Neural cell (in vitro differentiated cells): ENCODE data around the gene C1orf146.

Experiments
- EP300 ChIP-seq: fragments of 450-650 bp; conservative IDR thresholded peaks from 2 replicates; pipeline ENCODE4 v1.6.1; 2014; ENCODE audit warnings: antibody characterized with exemption, mild to moderate bottlenecking, moderate library complexity; ENCODE audit not compliant: poor library complexity, severe bottlenecking
- EZH2 ChIP-seq: fragments of 200-600, 300-800 bp; shearing (Covaris generic), sonication (generic); IDR thresholded peaks from 2 replicates; pipeline ENCODE4 v1.6.1; 2014; ENCODE audit warnings: antibody characterized with exemption, low read length, borderline replicate concordance, mild to moderate bottlenecking; ENCODE audit not compliant: insufficient read depth, poor library complexity, severe bottlenecking
- POLR2AphosphoS5 ChIP-seq: IDR thresholded peaks from 2 replicates; pipeline ENCODE4 v1.6.1; 2012
- SMC3 ChIP-seq: fragments of 450-650 bp; conservative IDR thresholded peaks from 2 replicates; pipeline ENCODE4 v1.6.1; 2014; ENCODE audit warnings: antibody characterized with exemption, mild to moderate bottlenecking, moderate library complexity; ENCODE audit not compliant: poor library complexity
- TAF1 ChIP-seq: IDR thresholded peaks from 2 replicates; pipeline ENCODE4 v1.6.1; 2012; ENCODE audit warnings: low read depth
- TF ChIP-seq, protein P1 (sequence below): fragments of 450-650 bp; IDR thresholded peaks from 2 replicates; pipeline ENCODE4 v1.5.1; 2014; ENCODE audit warnings: antibody characterized with exemption, mild to moderate bottlenecking, moderate library complexity; ENCODE audit not compliant: poor library complexity, severe bottlenecking
- TF ChIP-seq, protein P2 (sequence below): IDR thresholded peaks from 2 replicates; pipeline ENCODE4 v1.6.1; 2012; ENCODE audit warnings: borderline replicate concordance

- TF ChIP-seq EP300 (no peak), EZH2 (no peak), POLR2AphosphoS5 (no peak), SMC3 (no peak), TAF1 (no peak)
- TF ChIP-seq, protein P1, sequence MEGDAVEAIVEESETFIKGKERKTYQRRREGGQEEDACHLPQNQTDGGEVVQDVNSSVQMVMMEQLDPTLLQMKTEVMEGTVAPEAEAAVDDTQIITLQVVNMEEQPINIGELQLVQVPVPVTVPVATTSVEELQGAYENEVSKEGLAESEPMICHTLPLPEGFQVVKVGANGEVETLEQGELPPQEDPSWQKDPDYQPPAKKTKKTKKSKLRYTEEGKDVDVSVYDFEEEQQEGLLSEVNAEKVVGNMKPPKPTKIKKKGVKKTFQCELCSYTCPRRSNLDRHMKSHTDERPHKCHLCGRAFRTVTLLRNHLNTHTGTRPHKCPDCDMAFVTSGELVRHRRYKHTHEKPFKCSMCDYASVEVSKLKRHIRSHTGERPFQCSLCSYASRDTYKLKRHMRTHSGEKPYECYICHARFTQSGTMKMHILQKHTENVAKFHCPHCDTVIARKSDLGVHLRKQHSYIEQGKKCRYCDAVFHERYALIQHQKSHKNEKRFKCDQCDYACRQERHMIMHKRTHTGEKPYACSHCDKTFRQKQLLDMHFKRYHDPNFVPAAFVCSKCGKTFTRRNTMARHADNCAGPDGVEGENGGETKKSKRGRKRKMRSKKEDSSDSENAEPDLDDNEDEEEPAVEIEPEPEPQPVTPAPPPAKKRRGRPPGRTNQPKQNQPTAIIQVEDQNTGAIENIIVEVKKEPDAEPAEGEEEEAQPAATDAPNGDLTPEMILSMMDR: no peak
- TF ChIP-seq, protein P2, sequence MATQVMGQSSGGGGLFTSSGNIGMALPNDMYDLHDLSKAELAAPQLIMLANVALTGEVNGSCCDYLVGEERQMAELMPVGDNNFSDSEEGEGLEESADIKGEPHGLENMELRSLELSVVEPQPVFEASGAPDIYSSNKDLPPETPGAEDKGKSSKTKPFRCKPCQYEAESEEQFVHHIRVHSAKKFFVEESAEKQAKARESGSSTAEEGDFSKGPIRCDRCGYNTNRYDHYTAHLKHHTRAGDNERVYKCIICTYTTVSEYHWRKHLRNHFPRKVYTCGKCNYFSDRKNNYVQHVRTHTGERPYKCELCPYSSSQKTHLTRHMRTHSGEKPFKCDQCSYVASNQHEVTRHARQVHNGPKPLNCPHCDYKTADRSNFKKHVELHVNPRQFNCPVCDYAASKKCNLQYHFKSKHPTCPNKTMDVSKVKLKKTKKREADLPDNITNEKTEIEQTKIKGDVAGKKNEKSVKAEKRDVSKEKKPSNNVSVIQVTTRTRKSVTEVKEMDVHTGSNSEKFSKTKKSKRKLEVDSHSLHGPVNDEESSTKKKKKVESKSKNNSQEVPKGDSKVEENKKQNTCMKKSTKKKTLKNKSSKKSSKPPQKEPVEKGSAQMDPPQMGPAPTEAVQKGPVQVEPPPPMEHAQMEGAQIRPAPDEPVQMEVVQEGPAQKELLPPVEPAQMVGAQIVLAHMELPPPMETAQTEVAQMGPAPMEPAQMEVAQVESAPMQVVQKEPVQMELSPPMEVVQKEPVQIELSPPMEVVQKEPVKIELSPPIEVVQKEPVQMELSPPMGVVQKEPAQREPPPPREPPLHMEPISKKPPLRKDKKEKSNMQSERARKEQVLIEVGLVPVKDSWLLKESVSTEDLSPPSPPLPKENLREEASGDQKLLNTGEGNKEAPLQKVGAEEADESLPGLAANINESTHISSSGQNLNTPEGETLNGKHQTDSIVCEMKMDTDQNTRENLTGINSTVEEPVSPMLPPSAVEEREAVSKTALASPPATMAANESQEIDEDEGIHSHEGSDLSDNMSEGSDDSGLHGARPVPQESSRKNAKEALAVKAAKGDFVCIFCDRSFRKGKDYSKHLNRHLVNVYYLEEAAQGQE: no peak
Observed at GRCh38 chr1:92218559-92218958, 844 bp downstream of the C1orf146 start.
